IPS-20b (cell line): ENCODE results near the gene COA1.

Source experiments
- H3K27ac ChIP-seq: one replicate; pipeline ENCODE4 v1.5.1; 2013; ENCODE audit warnings: low read length
- H3K27me3 ChIP-seq: 2 replicates; pipeline ENCODE4 v1.6.1; 2013; ENCODE audit warnings: mild to moderate bottlenecking, low read length, inconsistent platforms; ENCODE audit not compliant: insufficient read depth
- H3K36me3 ChIP-seq: 2 replicates; pipeline ENCODE4 v1.6.1; 2013; ENCODE audit warnings: low read depth, mild to moderate bottlenecking, inconsistent platforms, low read length, moderate library complexity; ENCODE audit not compliant: insufficient read depth
- H3K4me1 ChIP-seq: 2 replicates; pipeline ENCODE4 v1.6.1; 2013; ENCODE audit warnings: mild to moderate bottlenecking, control low read depth, inconsistent platforms, low read length, moderate library complexity; ENCODE audit not compliant: insufficient read depth
- H3K4me3 ChIP-seq: 2 replicates; pipeline ENCODE4 v1.5.1; 2013; ENCODE audit warnings: mild to moderate bottlenecking, low read length, inconsistent platforms
- H3K9ac ChIP-seq: 2 replicates; pipeline ENCODE4 v1.6.1; 2013; ENCODE audit warnings: low read depth, mild to moderate bottlenecking, inconsistent platforms, low read length, moderate library complexity
- H3K9me3 ChIP-seq: 2 replicates; pipeline ENCODE4 v1.6.1; 2013; ENCODE audit warnings: mild to moderate bottlenecking, low read depth, low read length, inconsistent platforms; ENCODE audit not compliant: insufficient read depth

The COA1 gene

GRCh38 chr7:43592326-43592725 lies 137.0 kb downstream of the COA1 start:
- H3K36me3 ChIP-seq: peaks cover 7% of the 10 kb centered on the region; the same call in 1 of the 2 replicates
- no peaks in the 10 kb centered on the region for H3K27me3 ChIP-seq
- no peak overlapping the region for H3K9ac ChIP-seq
- no peaks in the 10 kb centered on the region for H3K9me3 ChIP-seq
- peaks cover 2% of the 10 kb centered on the region; the same call in 1 of the 2 replicates for H3K4me1 ChIP-seq
- no peak overlapping the region for H3K27ac ChIP-seq
- no peak overlapping the region for H3K4me3 ChIP-seq

- no peak overlapping the region for H3K4me3 ChIP-seq
- no peak overlapping the region for H3K27ac ChIP-seq
- no peak overlapping the region for H3K9ac ChIP-seq
- peaks cover 7% of the 10 kb centered on the region; the same call in 1 of the 2 replicates for H3K36me3 ChIP-seq
- peaks cover 2% of the 10 kb centered on the region; the same call in 1 of the 2 replicates for H3K4me1 ChIP-seq
- H3K27me3 ChIP-seq: no peaks in the 10 kb centered on the region
- no peaks in the 10 kb centered on the region for H3K9me3 ChIP-seq
These were observed 137.7 kb downstream of the COA1 start for GRCh38 chr7:43591558-43592180.

DNA sequence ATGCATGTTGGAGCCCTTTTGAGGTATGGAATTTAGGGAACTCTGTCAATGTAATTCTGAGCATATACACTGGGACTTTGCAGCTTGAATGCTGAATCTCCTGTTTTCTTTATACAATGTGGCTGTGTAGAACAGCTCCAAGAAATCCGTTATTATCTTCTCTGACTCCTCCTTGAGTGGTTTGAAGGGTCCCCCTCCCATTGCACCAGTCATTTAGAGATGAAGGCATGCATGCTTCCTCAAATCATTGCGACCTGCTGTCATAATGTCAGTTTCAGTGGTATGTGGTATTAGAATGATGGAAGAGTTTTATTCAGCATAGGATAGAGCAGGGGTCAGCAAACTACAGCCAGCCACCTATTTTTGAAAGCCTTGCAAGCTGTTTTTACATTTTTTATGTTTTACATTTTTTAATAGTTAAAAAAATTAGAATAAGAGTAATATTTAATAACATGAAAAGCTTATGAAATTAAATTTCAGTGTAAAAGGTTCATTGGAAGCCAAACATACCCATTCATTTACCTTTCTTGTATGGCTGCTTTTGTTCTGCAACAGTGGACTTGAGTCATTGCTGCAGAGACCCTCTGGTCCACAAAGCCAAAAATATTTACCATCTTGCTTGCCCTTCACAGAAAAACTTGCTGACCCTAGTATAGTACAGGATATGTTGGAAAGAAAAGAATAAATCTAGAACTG lies 138.3 kb downstream of the COA1 start:
- no peaks in the 10 kb centered on the region for H3K27me3 ChIP-seq
- no peak overlapping the region for H3K4me3 ChIP-seq
- H3K9me3 ChIP-seq: no peaks in the 10 kb centered on the region
- H3K4me1 ChIP-seq: peaks cover 2% of the 10 kb centered on the region; the same call in 1 of the 2 replicates
- H3K27ac ChIP-seq: no peak overlapping the region
- H3K36me3 ChIP-seq: peaks cover 2% of the 10 kb centered on the region; the same call in 1 of the 2 replicates
- no peak overlapping the region for H3K9ac ChIP-seq

- Histone ChIP-seq H3K4me1 (peaks cover 2% of the 10 kb centered on the region), H3K9ac (no peak overlapping the region), H3K36me3 (no peaks in the 10 kb centered on the region), H3K4me3 (no peak overlapping the region), H3K27me3 (peaks cover 2% of the 10 kb centered on the region), H3K9me3 (no peaks in the 10 kb centered on the region), H3K27ac (no peak overlapping the region)
These were observed 139.6 kb downstream of the COA1 start for GRCh38 chr7:43589728-43590127.
